DND-41 (cell line): ENCODE results near the gene DTNB.

Experiments used
- ATAC-seq: fragments of 200-7000 bp; cut with Tn5 transposase; 3 replicates; pipeline ENCODE4 v1.9.1; 2021; ENCODE audit warnings: low read depth; ENCODE audit not compliant: insufficient read depth
- DNase-seq: peaks from one replicate; pipeline ENCODE4 v3.0.0-alpha.2; 2020
- H2AFZ ChIP-seq: 2 replicates; pipeline ENCODE4 v1.6.0; 2012; ENCODE audit warnings: low read depth, low read length
- H3K27ac ChIP-seq: 2 replicates; pipeline ENCODE4 v1.5.1; 2012; ENCODE audit warnings: low read length, inconsistent platforms
- H3K27me3 ChIP-seq: fragments of 200-600 bp; sonication (generic); 2 replicates; pipeline ENCODE4 v1.6.0; 2012; ENCODE audit warnings: low read length, mild to moderate bottlenecking, inconsistent platforms; ENCODE audit not compliant: insufficient read depth, poor library complexity
- H3K36me3 ChIP-seq: 2 replicates; pipeline ENCODE4 v1.5.1; 2012; ENCODE audit warnings: low read length, inconsistent platforms; ENCODE audit not compliant: insufficient read depth
- H3K4me1 ChIP-seq: 2 replicates; pipeline ENCODE4 v1.5.1; 2012; ENCODE audit warnings: mild to moderate bottlenecking, low read length; ENCODE audit not compliant: insufficient read depth
- H3K4me2 ChIP-seq: 2 replicates; pipeline ENCODE4 v1.6.0; 2012; ENCODE audit warnings: mild to moderate bottlenecking, moderate library complexity, low read length, inconsistent platforms; ENCODE audit not compliant: insufficient read depth
- H3K4me3 ChIP-seq, 2 experiments: fragments of 200-600 bp in 1 of 2; shearing (Covaris generic) in 1 of 2; 2 replicates each; pipeline ENCODE4 v1.5.1; 2012 to 2016; ENCODE audit warnings: inconsistent platforms in 2 of 2, low read length in 2 of 2, mild to moderate bottlenecking in 2 of 2, low read depth in 1 of 2, moderate library complexity in 1 of 2
- H3K79me2 ChIP-seq: 2 replicates; pipeline ENCODE4 v1.6.0; 2012; ENCODE audit warnings: low read length, inconsistent platforms; ENCODE audit not compliant: insufficient read depth
- H3K9ac ChIP-seq: 2 replicates; pipeline ENCODE4 v1.6.0; 2012; ENCODE audit warnings: low read depth, mild to moderate bottlenecking, inconsistent platforms, low read length, moderate library complexity
- H3K9me3 ChIP-seq: 2 replicates; pipeline ENCODE4 v1.5.1; 2012; ENCODE audit warnings: low read length, moderate library complexity, mild to moderate bottlenecking, inconsistent platforms; ENCODE audit not compliant: insufficient read depth, severe bottlenecking
- H4K20me1 ChIP-seq: 2 replicates; pipeline ENCODE4 v1.6.0; 2012; ENCODE audit warnings: low read length; ENCODE audit not compliant: insufficient read depth
- EZH2 ChIP-seq: IDR thresholded peaks from 3 replicates; pipeline ENCODE4 v1.6.1; 2012; ENCODE audit warnings: borderline replicate concordance, low read depth, mild to moderate bottlenecking, moderate library complexity, low read length, inconsistent platforms; ENCODE audit not compliant: severe bottlenecking
- TF ChIP-seq, protein P1 (sequence below): IDR thresholded peaks from 2 replicates; pipeline ENCODE4 v1.5.1; 2012; ENCODE audit warnings: borderline replicate concordance, low read length, moderate library complexity, mild to moderate bottlenecking; ENCODE audit not compliant: poor library complexity, severe bottlenecking; ENCODE audit errors: extremely low read depth

DTNB gene

DNA sequence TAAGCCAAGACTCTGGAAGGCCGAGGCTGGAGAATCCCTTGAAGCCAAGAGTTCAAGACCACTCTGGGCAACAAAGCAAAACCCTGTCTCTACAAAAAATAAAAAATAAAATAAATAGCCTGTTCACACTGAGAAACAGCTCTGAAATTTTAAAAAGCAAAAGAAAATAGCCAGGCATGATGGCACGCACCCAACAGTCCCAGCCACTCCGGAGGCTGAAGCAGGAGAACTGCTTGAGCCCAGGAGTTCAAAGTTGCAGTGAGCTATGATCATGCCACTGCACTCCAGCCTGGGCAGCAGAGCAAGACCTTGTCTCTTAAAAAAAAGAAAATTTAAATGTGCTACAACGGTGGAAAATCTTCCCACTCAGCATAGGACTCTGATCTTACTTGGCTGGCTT, 52.7 kb downstream of the DTNB start:
- DNase-seq, result no peak
- no peaks in the 10 kb centered on the region for H3K9me3 ChIP-seq
- no peak overlapping the region for H3K9ac ChIP-seq
- H3K36me3 ChIP-seq, result peaks cover 6% of the 10 kb centered on the region; the same call in 1 of the 2 replicates
- no peak overlapping the region for H3K27ac ChIP-seq
- TF ChIP-seq EZH2, result no peak
- TF ChIP-seq, protein P1, sequence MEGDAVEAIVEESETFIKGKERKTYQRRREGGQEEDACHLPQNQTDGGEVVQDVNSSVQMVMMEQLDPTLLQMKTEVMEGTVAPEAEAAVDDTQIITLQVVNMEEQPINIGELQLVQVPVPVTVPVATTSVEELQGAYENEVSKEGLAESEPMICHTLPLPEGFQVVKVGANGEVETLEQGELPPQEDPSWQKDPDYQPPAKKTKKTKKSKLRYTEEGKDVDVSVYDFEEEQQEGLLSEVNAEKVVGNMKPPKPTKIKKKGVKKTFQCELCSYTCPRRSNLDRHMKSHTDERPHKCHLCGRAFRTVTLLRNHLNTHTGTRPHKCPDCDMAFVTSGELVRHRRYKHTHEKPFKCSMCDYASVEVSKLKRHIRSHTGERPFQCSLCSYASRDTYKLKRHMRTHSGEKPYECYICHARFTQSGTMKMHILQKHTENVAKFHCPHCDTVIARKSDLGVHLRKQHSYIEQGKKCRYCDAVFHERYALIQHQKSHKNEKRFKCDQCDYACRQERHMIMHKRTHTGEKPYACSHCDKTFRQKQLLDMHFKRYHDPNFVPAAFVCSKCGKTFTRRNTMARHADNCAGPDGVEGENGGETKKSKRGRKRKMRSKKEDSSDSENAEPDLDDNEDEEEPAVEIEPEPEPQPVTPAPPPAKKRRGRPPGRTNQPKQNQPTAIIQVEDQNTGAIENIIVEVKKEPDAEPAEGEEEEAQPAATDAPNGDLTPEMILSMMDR, result no peak
- no peak for ATAC-seq
- no peaks in the 10 kb centered on the region for H3K4me1 ChIP-seq
- H3K79me2 ChIP-seq, result no peaks in the 10 kb centered on the region
- no peaks in the 10 kb centered on the region for H3K27me3 ChIP-seq
- no peak overlapping the region for H3K4me3 ChIP-seq
- no peaks in the 10 kb centered on the region for H4K20me1 ChIP-seq
- no peak overlapping the region for H3K4me2 ChIP-seq
- H2AFZ ChIP-seq, result no peak overlapping the region

DNA sequence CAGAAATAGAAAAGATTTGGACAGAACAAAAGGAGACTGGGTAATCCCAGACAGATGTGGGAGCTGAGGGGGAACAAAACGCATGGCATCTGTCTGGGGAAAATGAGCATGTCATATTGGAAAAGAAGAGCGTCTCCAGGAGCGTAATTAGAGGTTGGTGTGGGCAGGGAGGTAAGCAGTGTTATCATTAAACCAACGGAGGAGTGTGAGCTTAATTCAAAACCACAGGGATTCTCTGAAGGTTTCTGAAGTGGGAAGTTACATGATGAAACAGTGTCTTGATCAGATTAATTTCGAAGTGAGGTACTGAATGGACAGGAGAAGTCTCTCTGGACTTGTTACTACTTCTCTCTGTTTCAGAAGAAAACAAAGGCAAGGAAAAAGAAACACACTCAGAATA, 53.3 kb downstream of the DTNB start:
- no peak overlapping the region for H3K27ac ChIP-seq
- peaks cover 3% of the 10 kb centered on the region; the same call in 1 of the 2 replicates for H3K36me3 ChIP-seq
- no peak overlapping the region for H3K4me2 ChIP-seq
- H3K9me3 ChIP-seq, result no peaks in the 10 kb centered on the region
- no peaks in the 10 kb centered on the region for H3K79me2 ChIP-seq
- TF ChIP-seq, protein P1, result no peak
- no peak for TF ChIP-seq EZH2
- no peaks in the 10 kb centered on the region for H4K20me1 ChIP-seq
- no peak overlapping the region for H2AFZ ChIP-seq
- no peaks in the 10 kb centered on the region for H3K4me1 ChIP-seq
- H3K9ac ChIP-seq, result no peak overlapping the region
- no peak for ATAC-seq
- no peak for DNase-seq
- H3K27me3 ChIP-seq, result no peaks in the 10 kb centered on the region
- H3K4me3 ChIP-seq, result no peak overlapping the region

DNA sequence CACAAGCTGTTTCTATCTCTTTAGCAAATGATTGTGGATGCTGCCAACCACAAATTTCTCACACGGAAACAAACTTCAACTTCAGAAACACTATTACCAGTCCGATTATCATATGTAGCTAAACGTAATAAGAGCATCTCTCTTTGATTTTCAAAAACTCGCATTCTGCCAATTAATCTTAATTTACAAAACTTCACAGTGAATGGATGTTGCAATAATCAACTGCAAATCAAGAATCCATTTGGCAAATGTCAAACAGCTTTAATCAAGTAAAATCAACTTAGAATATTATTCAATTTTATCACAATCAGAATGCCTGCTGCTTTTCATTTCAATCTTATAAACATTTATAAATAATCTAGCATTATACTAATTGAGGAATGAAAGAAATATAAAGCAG, 54.2 kb downstream of the DTNB start:
- H3K9ac ChIP-seq, result no peak overlapping the region
- H3K9me3 ChIP-seq, result no peaks in the 10 kb centered on the region
- DNase-seq, result no peak
- no peak for TF ChIP-seq EZH2
- TF ChIP-seq, protein P1, result no peak
- H3K4me3 ChIP-seq, result no peak overlapping the region
- no peak overlapping the region for H3K4me2 ChIP-seq
- ATAC-seq, result no peak
- H3K79me2 ChIP-seq, result no peaks in the 10 kb centered on the region
- peaks cover 3% of the 10 kb centered on the region; the same call in 1 of the 2 replicates for H3K36me3 ChIP-seq
- no peak overlapping the region for H2AFZ ChIP-seq
- H3K27ac ChIP-seq, result no peak overlapping the region
- no peaks in the 10 kb centered on the region for H4K20me1 ChIP-seq
- no peaks in the 10 kb centered on the region for H3K4me1 ChIP-seq
- no peaks in the 10 kb centered on the region for H3K27me3 ChIP-seq

DNA sequence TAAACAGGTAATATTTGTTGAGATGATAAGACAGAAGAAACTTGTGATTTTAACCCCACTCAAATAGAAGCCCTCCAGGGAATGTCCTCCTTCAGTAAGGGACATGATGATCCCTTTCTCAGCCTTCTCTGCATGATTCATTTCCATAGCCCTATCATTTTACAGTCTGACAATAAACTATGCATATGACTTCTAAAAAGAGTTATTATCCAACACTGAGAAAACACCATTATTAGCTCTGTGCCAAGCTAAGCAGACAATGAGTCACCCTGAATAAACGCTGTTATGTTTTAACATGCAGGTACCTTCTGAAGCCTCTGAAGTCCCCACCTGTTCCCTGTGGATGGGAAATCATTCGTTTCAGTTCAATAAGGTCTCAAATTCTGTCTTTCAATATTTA, 54.7 kb downstream of the DTNB start:
- no peaks in the 10 kb centered on the region for H3K4me1 ChIP-seq
- H4K20me1 ChIP-seq, result no peaks in the 10 kb centered on the region
- H3K79me2 ChIP-seq, result no peaks in the 10 kb centered on the region
- H3K4me2 ChIP-seq, result no peak overlapping the region
- H3K4me3 ChIP-seq, result no peak overlapping the region
- peaks cover 3% of the 10 kb centered on the region; the same call in 1 of the 2 replicates for H3K36me3 ChIP-seq
- no peak for TF ChIP-seq EZH2
- TF ChIP-seq, protein P1, result no peak
- no peak overlapping the region for H3K27ac ChIP-seq
- no peak for ATAC-seq
- H3K27me3 ChIP-seq, result no peaks in the 10 kb centered on the region
- no peak for DNase-seq
- no peak overlapping the region for H3K9ac ChIP-seq
- H2AFZ ChIP-seq, result no peak overlapping the region
- no peaks in the 10 kb centered on the region for H3K9me3 ChIP-seq
